ENCODE results near the gene DDX39A.

Gene DDX39A

GRCh38 chr19:14363183-14364097 lies 55.7 kb downstream of the DDX39A start:
- DNase-seq (ENCODE audit: low spot score) = no peak

GRCh38 chr19:14361824-14362223 lies 57.3 kb downstream of the DDX39A start:
- DNase-seq (ENCODE audit: low spot score) = no peak
